Prostate gland (tissue), 2 donors: ENCODE measurements around the gene RBM33.

ENCODE experiments used
- POLR2A ChIP-seq: fragments of 450-650 bp; IDR thresholded peaks from one replicate; pipeline ENCODE4 v1.6.1; 2016; ENCODE audit warnings: antibody characterized with exemption, mild to moderate bottlenecking
- POLR2AphosphoS5 ChIP-seq: sonication (generic); formaldehyde crosslinking; IDR thresholded peaks from one replicate; pipeline ENCODE4 v1.6.1; 2017; ENCODE audit warnings: antibody characterized with exemption
- TF ChIP-seq, protein P1 (sequence below), 4 experiments: fragments of 200-600 bp in 2 of 4; fragments of 450-650 bp in 2 of 4; sonication (generic) in 2 of 4; IDR thresholded peaks; 1 replicate in 3 of 4; 2 replicates in 1 of 4; pipeline ENCODE4 v1.5.1; 2016 to 2019; ENCODE audit warnings: antibody characterized with exemption in 4 of 4, mild to moderate bottlenecking in 2 of 4, moderate library complexity in 2 of 4

DNA sequence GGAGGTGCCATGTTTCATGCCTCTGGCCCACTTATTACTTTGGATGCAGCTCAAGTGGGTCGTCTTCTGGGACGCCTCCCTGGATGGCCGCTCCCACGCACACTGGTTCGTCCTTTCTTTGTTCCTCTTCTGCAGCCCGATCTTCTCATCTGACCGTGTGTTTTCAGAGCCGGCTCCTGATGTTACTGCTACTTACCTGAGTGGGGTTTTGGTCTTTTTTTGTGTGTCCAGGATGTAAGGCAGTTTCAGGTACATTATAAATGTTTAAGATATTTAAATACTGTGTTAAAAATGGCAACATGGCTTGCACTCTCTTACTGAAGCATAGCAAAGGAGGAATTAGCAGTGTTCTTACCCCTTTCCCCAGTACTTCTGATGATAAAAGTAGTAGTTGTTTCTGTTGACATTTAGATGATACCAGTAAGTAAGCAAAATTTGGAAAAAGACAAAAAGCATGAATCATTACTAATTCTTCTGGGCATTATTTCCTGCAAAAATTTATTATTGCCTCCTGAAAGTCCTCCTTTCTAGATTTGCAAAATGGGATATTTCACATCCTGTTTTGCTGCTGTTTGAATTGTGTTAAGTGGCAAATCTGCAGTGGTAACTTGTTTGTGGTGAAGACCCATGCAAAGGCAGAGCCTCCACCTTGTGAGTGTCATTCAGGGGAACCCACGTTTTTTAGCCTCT, 108.4 kb downstream of the RBM33 start:
- TF ChIP-seq, protein P1, sequence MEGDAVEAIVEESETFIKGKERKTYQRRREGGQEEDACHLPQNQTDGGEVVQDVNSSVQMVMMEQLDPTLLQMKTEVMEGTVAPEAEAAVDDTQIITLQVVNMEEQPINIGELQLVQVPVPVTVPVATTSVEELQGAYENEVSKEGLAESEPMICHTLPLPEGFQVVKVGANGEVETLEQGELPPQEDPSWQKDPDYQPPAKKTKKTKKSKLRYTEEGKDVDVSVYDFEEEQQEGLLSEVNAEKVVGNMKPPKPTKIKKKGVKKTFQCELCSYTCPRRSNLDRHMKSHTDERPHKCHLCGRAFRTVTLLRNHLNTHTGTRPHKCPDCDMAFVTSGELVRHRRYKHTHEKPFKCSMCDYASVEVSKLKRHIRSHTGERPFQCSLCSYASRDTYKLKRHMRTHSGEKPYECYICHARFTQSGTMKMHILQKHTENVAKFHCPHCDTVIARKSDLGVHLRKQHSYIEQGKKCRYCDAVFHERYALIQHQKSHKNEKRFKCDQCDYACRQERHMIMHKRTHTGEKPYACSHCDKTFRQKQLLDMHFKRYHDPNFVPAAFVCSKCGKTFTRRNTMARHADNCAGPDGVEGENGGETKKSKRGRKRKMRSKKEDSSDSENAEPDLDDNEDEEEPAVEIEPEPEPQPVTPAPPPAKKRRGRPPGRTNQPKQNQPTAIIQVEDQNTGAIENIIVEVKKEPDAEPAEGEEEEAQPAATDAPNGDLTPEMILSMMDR (IDR thresholded peaks at IDR 0.05): no peak
- TF ChIP-seq POLR2A: no peak
- TF ChIP-seq POLR2AphosphoS5: no peak
